Measurements from ENCODE around the gene NBAS.
"Not testable (repeated sequence)": the region's sequence is repeated elsewhere in the genome, so short reads cannot be mapped to it uniquely, and the experiment has no call there.

The NBAS gene

GRCh38 chr2:15456352-15456751, 104.8 kb downstream of the NBAS start:
- DNase-seq, result no peak

GRCh38 chr2:15450808-15451207, 110.3 kb downstream of the NBAS start:
- DNase-seq, result no peak

GRCh38 chr2:15449556-15450236, 111.4 kb downstream of the NBAS start:
- DNase-seq, result no peak

GRCh38 chr2:15448250-15448839, 112.8 kb downstream of the NBAS start:
- DNase-seq, result no peak

GRCh38 chr2:15447381-15447780, 113.8 kb downstream of the NBAS start:
- DNase-seq, result no peak

- DNase-seq, result no peak
Measured at GRCh38 chr2:15446961-15447360, 114.2 kb downstream of the NBAS start.

GRCh38 chr2:15445891-15446562, 115.1 kb downstream of the NBAS start:
- DNase-seq, result no peak

GRCh38 chr2:15439768-15440524, 121.2 kb downstream of the NBAS start:
- DNase-seq, result not testable (repeated sequence)

GRCh38 chr2:15439366-15439765, 121.8 kb downstream of the NBAS start:
- DNase-seq, result not testable (repeated sequence)

- no peak for DNase-seq
Measured at GRCh38 chr2:15436195-15436594, 124.9 kb downstream of the NBAS start.

- no peak for DNase-seq
Measured at GRCh38 chr2:15435474-15435873, 125.7 kb downstream of the NBAS start.

GRCh38 chr2:15432642-15433256, 128.4 kb downstream of the NBAS start:
- DNase-seq, result no peak

- no peak for DNase-seq
Measured at GRCh38 chr2:15429032-15429431, 132.1 kb downstream of the NBAS start.

GRCh38 chr2:15427987-15428386, 133.1 kb downstream of the NBAS start:
- DNase-seq, result no peak

GRCh38 chr2:15426606-15427005, 134.5 kb downstream of the NBAS start:
- DNase-seq, result no peak

- no peak for DNase-seq
Measured at GRCh38 chr2:15425712-15426111, 135.4 kb downstream of the NBAS start.

- no peak for DNase-seq
Measured at GRCh38 chr2:15421753-15422152, 139.4 kb downstream of the NBAS start.

- DNase-seq, result no peak
Measured at GRCh38 chr2:15415748-15416147, 145.4 kb downstream of the NBAS start.

GRCh38 chr2:15412779-15413178, 148.4 kb downstream of the NBAS start:
- no peak for DNase-seq

- DNase-seq, result no peak
Measured at GRCh38 chr2:15412309-15412708, 148.8 kb downstream of the NBAS start.

- no peak for DNase-seq
Measured at GRCh38 chr2:15410884-15411283, 150.2 kb downstream of the NBAS start.

GRCh38 chr2:15408759-15409158, 152.4 kb downstream of the NBAS start:
- DNase-seq, result no peak

GRCh38 chr2:15407666-15408065, 153.5 kb downstream of the NBAS start:
- DNase-seq, result no peak
